K562 (cell line): ENCODE results near the gene DARS1. TPM values are rescaled to one million over a fixed set of nuclear protein-coding genes. Genes with fewer than 3 reads are reported as not detected.

Experiments
- ATAC-seq: fragments of 200-7000 bp; cut with Tn5 transposase; 3 replicates; pipeline ENCODE4 v1.9.1; 2020; ENCODE audit warnings: moderate library complexity
- BruUV-seq: library from RNA; stranded (reverse); fragments of 400-500 nt; replicated peaks from 2 replicates; lab custom pipeline; 2021; lab: Mats Ljungman, UMichigan
- CTCF ChIA-PET: fragments of 300-600 bp; formaldehyde crosslinking; extraction: SDS; loops from one replicate; lab custom pipeline; 2021; ENCODE audit warnings: low intra/inter-chr PET ratio; lab: Yijun Ruan, JAX
- POLR2A ChIA-PET: fragments of 300-600, 350-650 bp; sonication (Branson Sonifier 250); formaldehyde crosslinking; extraction: SDS; loops from one replicate; lab custom pipeline; 2021; ENCODE audit warnings: antibody characterized with exemption, inconsistent platforms; lab: Yijun Ruan, JAX
- DNase-seq, 4 experiments: peaks; one replicate each; pipeline versions ENCODE4 v3.0.0 to v3.0.0-alpha.2; 2011 to 2018; ENCODE audit warnings: low spot score in 3 of 4, mixed read lengths in 3 of 4; ENCODE audit errors: extremely low read depth in 1 of 4
- FAIRE-seq: peaks from 2 replicates; lab custom pipeline; 2011; peaks lifted over from hg19 to GRCh38; lab: Jason Lieb, UNC
- H2AFZ ChIP-seq: 2 replicates; pipeline ENCODE4 v1.6.0; 2011; ENCODE audit warnings: low read depth, low read length, control low read depth, inconsistent platforms
- H3K27ac ChIP-seq: fragments of 200-600 bp; 3 replicates; pipeline ENCODE4 v1.8.0; 2011; ENCODE audit warnings: low read depth, mild to moderate bottlenecking, control low read depth, inconsistent platforms, low read length, moderate library complexity, mixed read lengths; ENCODE audit errors: extremely low read depth
- H3K27me3 ChIP-seq, 2 experiments: fragments of 300-600 bp in 1 of 2; 2 replicates in 1 of 2; 3 replicates in 1 of 2; pipeline versions ENCODE4 v1.6.0 to v1.8.0; 2011; ENCODE audit warnings: inconsistent platforms in 2 of 2, low read length in 2 of 2, mild to moderate bottlenecking in 1 of 2, mixed read lengths in 1 of 2, moderate library complexity in 1 of 2; ENCODE audit not compliant: control insufficient read depth in 2 of 2, insufficient read depth in 2 of 2
- H3K36me3 ChIP-seq: fragments of 300-600 bp; 3 replicates; pipeline ENCODE4 v1.8.0; 2011; ENCODE audit warnings: mild to moderate bottlenecking, low read length, inconsistent platforms; ENCODE audit not compliant: control insufficient read depth, insufficient read depth
- H3K4me1 ChIP-seq, 2 experiments: fragments of 200-600 bp in 1 of 2; replicated peaks in 1 of 2; 2 replicates in 1 of 2; 3 replicates in 1 of 2; pipeline versions ENCODE4 v1.5.1 to v1.8.0; 2011; ENCODE audit warnings: inconsistent platforms in 2 of 2, low read length in 2 of 2, mild to moderate bottlenecking in 1 of 2, mixed read lengths in 1 of 2, moderate library complexity in 1 of 2; ENCODE audit not compliant: control insufficient read depth in 2 of 2, insufficient read depth in 2 of 2
- H3K4me2 ChIP-seq: 2 replicates; pipeline ENCODE4 v1.6.1; 2011; ENCODE audit warnings: low read length, control low read depth, inconsistent platforms, mixed read lengths; ENCODE audit not compliant: insufficient read depth
- H3K4me3 ChIP-seq: fragments of 200-600 bp; sonication (generic), shearing (Covaris generic); 2 replicates; pipeline ENCODE4 v1.5.1; 2016; ENCODE audit warnings: control low read depth, inconsistent platforms
- H3K79me2 ChIP-seq: fragments of 200-600 bp; 3 replicates; pipeline ENCODE4 v1.8.0; 2011; ENCODE audit warnings: low read length, inconsistent platforms; ENCODE audit not compliant: control insufficient read depth, insufficient read depth
- H3K9ac ChIP-seq, 2 experiments: 2 replicates each; pipeline versions ENCODE4 v1.6.0 to v1.6.1; 2011; ENCODE audit warnings: low read depth in 2 of 2, low read length in 2 of 2, control low read depth in 1 of 2, inconsistent platforms in 1 of 2, mild to moderate bottlenecking in 1 of 2, mixed read lengths in 1 of 2; ENCODE audit not compliant: insufficient read depth in 1 of 2
- H3K9me1 ChIP-seq: one replicate; pipeline ENCODE4 v1.6.0; 2011; ENCODE audit warnings: inconsistent platforms, mild to moderate bottlenecking, low read length, moderate library complexity; ENCODE audit not compliant: control insufficient read depth, insufficient read depth
- H3K9me3 ChIP-seq: replicated peaks from 2 replicates; pipeline ENCODE4 v1.5.1; 2011; ENCODE audit warnings: low read depth, low read length, inconsistent platforms; ENCODE audit not compliant: control insufficient read depth, insufficient read depth
- H4K20me1 ChIP-seq: replicated peaks from 2 replicates; pipeline ENCODE4 v1.6.1; 2011; ENCODE audit warnings: low read length, inconsistent platforms, mixed read lengths; ENCODE audit not compliant: control insufficient read depth, insufficient read depth
- ETV1 ChIP-seq: fragments of 450-650 bp; conservative IDR thresholded peaks from 2 replicates; pipeline ENCODE4 v1.6.1; 2016; ENCODE audit warnings: missing genetic modification characterization, control low read depth, low read depth, missing compliant biosample characterization
- FOS ChIP-seq: IDR thresholded peaks from 3 replicates; pipeline ENCODE4 v1.6.1; 2011; ENCODE audit not compliant: insufficient read length; ENCODE audit errors: extremely low read depth
- FUS ChIP-seq: fragments of 200-400 bp; formaldehyde crosslinking; optimal IDR thresholded peaks from 2 replicates; pipeline ENCODE3; 2017; ENCODE audit warnings: low read depth, low read length
- GTF2F1 ChIP-seq: IDR thresholded peaks from 2 replicates; pipeline ENCODE4 v1.6.1; 2011; ENCODE audit warnings: low read depth, low read length, improper control_type of control experiment
- KDM5B ChIP-seq: fragments of 200-600 bp; sonication (generic); IDR thresholded peaks from 2 replicates; pipeline ENCODE4 v1.6.1; 2012; ENCODE audit warnings: low read depth, mild to moderate bottlenecking, moderate library complexity, low read length, control low read depth, inconsistent platforms; ENCODE audit not compliant: insufficient replicate concordance
- KLF13 ChIP-seq: fragments of 450-650 bp; IDR thresholded peaks from 2 replicates; pipeline ENCODE4 v1.6.1; 2016; ENCODE audit warnings: missing genetic modification characterization, low read depth, mild to moderate bottlenecking, missing compliant biosample characterization, moderate library complexity, borderline replicate concordance
- MECOM ChIP-seq: fragments of 250-450 bp; sonication (Bioruptor Pico); IDR thresholded peaks from 2 replicates; pipeline ENCODE4 v1.8.0; 2022; ENCODE audit warnings: inconsistent platforms
- MYC ChIP-seq, 2 experiments: fragments of 250-450 bp in 1 of 2; sonication (Bioruptor Pico) in 1 of 2; IDR thresholded peaks; 2 replicates each; pipeline versions ENCODE4 v1.5.1 to v1.6.1; 2012 to 2021; ENCODE audit warnings: low read depth in 2 of 2, borderline replicate concordance in 1 of 2, improper control_type of control experiment in 1 of 2, low read length in 1 of 2, mild to moderate bottlenecking in 1 of 2, moderate library complexity in 1 of 2
- NFYB ChIP-seq: IDR thresholded peaks from 2 replicates; pipeline ENCODE4 v1.6.1; 2011; ENCODE audit warnings: mild to moderate bottlenecking, moderate library complexity; ENCODE audit not compliant: insufficient read length; ENCODE audit errors: extremely low read depth
- NR3C1 ChIP-seq: sonication (generic); formaldehyde crosslinking; IDR thresholded peaks from 2 replicates; pipeline ENCODE4 v1.8.1; 2022; ENCODE audit warnings: missing genetic modification reagents
- NUFIP1 ChIP-seq: fragments of 450-650 bp; IDR thresholded peaks from 2 replicates; pipeline ENCODE4 v1.6.1; 2018; ENCODE audit not compliant: partially characterized antibody
- POLR2B ChIP-seq: fragments of 450-650 bp; IDR thresholded peaks from 2 replicates; pipeline ENCODE4 v1.6.1; 2018; ENCODE audit warnings: low read depth; ENCODE audit not compliant: partially characterized antibody
- RNF2 ChIP-seq: sonication (generic); IDR thresholded peaks from 2 replicates; pipeline ENCODE4 v1.6.1; 2016
- TFAM ChIP-seq: fragments of 250-450 bp; sonication (Bioruptor Pico); conservative IDR thresholded peaks from 2 replicates; pipeline ENCODE4 v1.5.0; 2021; ENCODE audit warnings: mild to moderate bottlenecking, moderate library complexity
- ZBTB12 ChIP-seq: fragments of 250-450 bp; sonication (Bioruptor Pico); IDR thresholded peaks from 2 replicates; pipeline ENCODE4 v1.4.0; 2020
- ZNF695 ChIP-seq: fragments of 450-650 bp; formaldehyde crosslinking; IDR thresholded peaks from 2 replicates; pipeline ENCODE4 v1.4.0; 2020; ENCODE audit warnings: mild to moderate bottlenecking, moderate library complexity
- WGBS: fragments of 100-300 bp; shearing (Covaris generic); methylation state at CpG from one replicate; pipeline ENCODE4 v1.1.6; 2016; ENCODE audit warnings: low coverage, mixed read lengths; ENCODE audit not compliant: insufficient coverage; ENCODE audit errors: missing lambda C conversion rate; 5-methylcytosine and 5-hydroxymethylcytosine counted together
- in situ Hi-C: fragments of 300-500 bp; cut with MboI; formaldehyde crosslinking; loops from 4 replicates; pipeline ENCODE4 v1.15.0; 2018; ENCODE audit warnings: inconsistent platforms, mixed read lengths
- intact Hi-C: fragments of 100-400 bp; cut with micrococcal nuclease; formaldehyde crosslinking; loops from 2 replicates; pipeline ENCODE4 v1.14.2; 2022
- polyA plus RNA-seq, 8 experiments: library from polyadenylated mRNA; depleted of rRNA in 4 of 8; stranded (reverse) in 5 of 8; unstranded in 3 of 8; fragments of >200 nt; fragmentation: Nextera tagmentation in 2 of 8; fragmentation: Illumina TruSeq in 1 of 8; extraction: Ambion mirVana in 2 of 8; extraction: Trizol in 1 of 8; gene quantifications; 2 replicates each; pipeline versions ENCODE4 v1.2.1 to v1.2.3, GENCODE V29; 2011 to 2014; ENCODE audit warnings: inconsistent platforms in 1 of 8, missing spikeins in 1 of 8
- total RNA-seq, 7 experiments: library from RNA; depleted of rRNA in 6 of 7; stranded (reverse); fragments of >200 nt in 6 of 7; fragmentation: Illumina TruSeq in 2 of 7; extraction: Trizol in 2 of 7; gene quantifications; 2 replicates each; pipeline versions ENCODE4 v1.2.1 to v1.2.3, GENCODE V29; 2011 to 2021; ENCODE audit warnings: low replicate concordance in 1 of 7
- TF ChIP-seq, protein P1 (sequence below): fragments of 450-650 bp; IDR thresholded peaks from 2 replicates; pipeline ENCODE4 v1.6.1; 2016; ENCODE audit warnings: low read depth, mild to moderate bottlenecking, moderate library complexity
- TF ChIP-seq, protein P2 (sequence below), 2 experiments: fragments of 450-650 bp in 1 of 2; sonication (generic) in 1 of 2; formaldehyde crosslinking; conservative IDR thresholded peaks; 2 replicates each; pipeline versions ENCODE4 v1.4.0 to v1.8.1; 2020 to 2022; ENCODE audit warnings: mild to moderate bottlenecking in 1 of 2, missing genetic modification reagents in 1 of 2
- TF ChIP-seq, protein P3 (sequence below), 2 experiments: fragments of 250-450 bp in 1 of 2; fragments of 450-650 bp in 1 of 2; sonication (Bioruptor Pico) in 1 of 2; IDR thresholded peaks; 2 replicates each; pipeline versions ENCODE4 v1.6.1 to v1.8.0; 2016 to 2021; ENCODE audit warnings: mild to moderate bottlenecking in 2 of 2, moderate library complexity in 2 of 2, missing compliant biosample characterization in 1 of 2, missing genetic modification characterization in 1 of 2

Gene DARS1
- total and polyA plus RNA-seq, 9 of the 15 experiments (the other 6 are each of a cell fraction or from before 2014, with no cell fraction given) = 91.5 to 239 (median 98.0) TPM

- peak; percentile 48 for FAIRE-seq
- H3K27me3 ChIP-seq = no peaks in the 10 kb centered on the region
- peak; percentile 76 for ATAC-seq
- no peaks in the 10 kb centered on the region for H3K9me3 ChIP-seq
- ChIA-PET CTCF (interaction anchor here (0.6 to 4.4 kb wide), 4 partner anchors 465 to 1938 kb away, joined by 3 to 36 read pairs (median 11); no protein-coding TSS in a partner anchor), POLR2A (interaction anchor here (0.7 to 1.2 kb wide), 5 partner anchors 9 to 471 kb away, joined by 3 to 5 read pairs (median 4); no protein-coding TSS in a partner anchor)
- H4K20me1 ChIP-seq = no peaks in the 10 kb centered on the region
- intact Hi-C loops (loop anchor here (1.0 to 10.0 kb wide), 4 partner anchors 161 to 1923 kb away; no protein-coding TSS in a partner anchor), in situ Hi-C loops (no loop called here)
- H2AFZ ChIP-seq = no peak overlapping the region
- 68% methylated on average over 5 of the region's 5 CpGs for WGBS
- no peaks in the 10 kb centered on the region for H3K4me1 ChIP-seq
- no TSS peak for BruUV-seq
- no peak overlapping the region for H3K4me3 ChIP-seq
- H3K4me2 ChIP-seq = no peak overlapping the region
- H3K36me3 ChIP-seq = peaks cover 62% of the 10 kb centered on the region
- no peak overlapping the region for H3K9ac ChIP-seq
- H3K27ac ChIP-seq = no peak overlapping the region
- peak; percentile 27 to 66 (median 32) for DNase-seq
- H3K9me1 ChIP-seq = no peaks in the 10 kb centered on the region
- no peaks in the 10 kb centered on the region for H3K79me2 ChIP-seq
- TF ChIP-seq RNF2 = no peak
- TF ChIP-seq NFYB = no peak
- TF ChIP-seq POLR2B = no peak
- no peak for TF ChIP-seq ZNF695 (CRISPR knock-in tag)
- TF ChIP-seq NR3C1 (CRISPR knock-in tag) = no peak
- TF ChIP-seq GTF2F1 = no peak
- no peak for TF ChIP-seq FUS
- no peak for TF ChIP-seq KDM5B
- TF ChIP-seq ETV1 = no peak
- no peak for TF ChIP-seq KLF13 (tag)
- TF ChIP-seq MYC (IDR thresholded peaks at IDR 0.05; ENCODE audit: low read depth, low read length) = no peak
- no peak for TF ChIP-seq MYC (CRISPR knock-in tag; IDR thresholded peaks at IDR 0.05; ENCODE audit: borderline replicate concordance, low read depth)
- no peak for TF ChIP-seq ZBTB12 (CRISPR knock-in tag)
- TF ChIP-seq NUFIP1 = no peak
- TF ChIP-seq, protein P1, sequence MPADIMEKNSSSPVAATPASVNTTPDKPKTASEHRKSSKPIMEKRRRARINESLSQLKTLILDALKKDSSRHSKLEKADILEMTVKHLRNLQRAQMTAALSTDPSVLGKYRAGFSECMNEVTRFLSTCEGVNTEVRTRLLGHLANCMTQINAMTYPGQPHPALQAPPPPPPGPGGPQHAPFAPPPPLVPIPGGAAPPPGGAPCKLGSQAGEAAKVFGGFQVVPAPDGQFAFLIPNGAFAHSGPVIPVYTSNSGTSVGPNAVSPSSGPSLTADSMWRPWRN = no peak
- TF ChIP-seq MECOM (CRISPR knock-in tag) = no peak
- TF ChIP-seq FOS = no peak
- TF ChIP-seq, protein P2, sequence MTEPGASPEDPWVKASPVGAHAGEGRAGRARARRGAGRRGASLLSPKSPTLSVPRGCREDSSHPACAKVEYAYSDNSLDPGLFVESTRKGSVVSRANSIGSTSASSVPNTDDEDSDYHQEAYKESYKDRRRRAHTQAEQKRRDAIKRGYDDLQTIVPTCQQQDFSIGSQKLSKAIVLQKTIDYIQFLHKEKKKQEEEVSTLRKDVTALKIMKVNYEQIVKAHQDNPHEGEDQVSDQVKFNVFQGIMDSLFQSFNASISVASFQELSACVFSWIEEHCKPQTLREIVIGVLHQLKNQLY (CRISPR knock-in tag; conservative IDR thresholded peaks at IDR 0.05) = no peak
- TF ChIP-seq, protein P3, sequence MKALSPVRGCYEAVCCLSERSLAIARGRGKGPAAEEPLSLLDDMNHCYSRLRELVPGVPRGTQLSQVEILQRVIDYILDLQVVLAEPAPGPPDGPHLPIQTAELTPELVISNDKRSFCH (CRISPR knock-in tag; IDR thresholded peaks at IDR 0.05) = no peak
- TF ChIP-seq, protein P3 (tag; IDR thresholded peaks at IDR 0.05) = no peak
- no peak for TF ChIP-seq TFAM (CRISPR knock-in tag)
These were observed 71.6 kb downstream of the DARS1 start for GRCh38 chr2:135913727-135914365.
